ENCODE measurements around the gene AKIRIN2. TPM values are rescaled to one million over a fixed set of nuclear protein-coding genes. Genes with fewer than 3 reads are reported as not detected.

AKIRIN2 gene
- total RNA-seq, 1 donor from 2014 or later: 30.7 TPM

DNA sequence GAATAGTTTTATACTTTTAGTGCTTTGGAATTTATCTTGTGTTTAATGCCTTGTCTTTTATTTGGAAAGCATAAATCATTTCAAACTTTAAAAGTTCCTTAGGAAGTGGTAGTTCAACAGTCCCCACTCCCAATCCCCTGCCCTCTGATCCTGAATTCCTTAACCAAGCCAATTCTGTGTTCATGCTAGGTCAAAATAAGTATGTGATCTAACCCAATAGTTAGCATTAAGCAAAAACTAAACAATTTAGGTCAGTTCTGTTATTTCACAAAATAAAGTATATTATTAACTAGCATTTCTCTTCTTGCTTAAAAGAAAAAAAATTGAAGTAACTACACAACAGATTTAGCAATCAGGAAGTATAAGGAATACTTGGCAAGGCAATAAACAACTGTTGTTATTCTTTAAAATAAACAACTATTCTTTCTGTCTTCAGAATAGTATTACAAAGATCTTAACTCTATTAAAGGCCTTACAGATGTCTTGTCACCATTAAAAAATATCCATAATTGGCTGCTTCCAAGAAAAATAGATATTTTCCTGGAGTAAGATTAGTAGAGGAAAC, 37.0 kb downstream of the AKIRIN2 start:
- intact Hi-C loops (cut with micrococcal nuclease): no loop called here
- no peak for ATAC-seq
- DNase-seq: no peak

DNA sequence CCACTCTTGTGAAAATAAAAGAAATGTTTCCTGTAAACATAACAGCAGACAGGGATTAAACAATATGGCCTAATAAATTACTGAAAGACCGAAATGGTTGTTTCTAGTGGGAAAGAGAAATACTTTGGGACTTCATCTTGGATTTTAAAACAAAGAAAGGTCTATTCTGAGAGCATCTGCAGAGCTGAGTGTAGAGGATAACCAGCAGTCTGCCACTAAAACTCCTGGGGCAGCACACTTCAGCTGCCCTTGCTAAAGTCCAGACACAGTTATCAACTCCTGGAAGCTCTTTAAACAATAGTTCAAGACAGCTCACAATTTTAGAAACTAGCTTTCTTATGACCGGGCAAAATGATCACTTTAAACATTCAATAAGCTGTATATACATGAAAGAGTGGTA, 38.6 kb downstream of the AKIRIN2 start:
- DNase-seq (no peak), ATAC-seq (peak; percentile 58)
- intact Hi-C loops (cut with micrococcal nuclease): no loop called here

DNA sequence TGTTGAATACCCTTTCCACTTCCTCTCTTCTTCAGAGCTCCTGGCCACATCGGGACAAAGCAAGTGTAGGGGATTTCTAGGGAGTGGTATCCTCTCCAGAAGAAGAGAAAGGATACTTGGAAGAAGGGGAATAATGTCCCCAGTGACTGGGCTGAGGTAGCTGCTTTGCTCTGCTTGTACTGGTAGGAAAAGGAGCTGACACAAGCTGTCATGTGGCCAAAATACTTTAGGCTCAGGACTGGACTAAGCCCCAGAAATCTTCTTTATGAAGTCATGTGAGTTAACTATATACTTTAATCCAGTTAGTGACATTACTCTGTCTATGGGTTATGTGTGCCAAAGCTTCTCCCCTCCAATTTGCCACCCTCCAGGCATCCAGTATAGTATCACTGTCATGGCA, 40.5 kb downstream of the AKIRIN2 start:
- intact Hi-C loops (cut with micrococcal nuclease): no loop called here
- ATAC-seq (peak; percentile 44), DNase-seq (no peak)

GRCh38 chr6:87661016-87661415, 41.0 kb downstream of the AKIRIN2 start:
- no peak for ATAC-seq
- DNase-seq: no peak
- intact Hi-C loops (cut with micrococcal nuclease): no loop called here

- peak; percentile 16 for ATAC-seq
- DNase-seq: no peak
These were observed 41.7 kb downstream of the AKIRIN2 start for GRCh38 chr6:87660226-87660911.

GRCh38 chr6:87658516-87658915, 43.5 kb downstream of the AKIRIN2 start:
- ATAC-seq: peak; percentile 59
- DNase-seq: no peak
- intact Hi-C loops (cut with micrococcal nuclease): no loop called here

More at GRCh38 chr6:87660226-87660911, 41.7 kb downstream of the AKIRIN2 start:
- intact Hi-C loops (cut with micrococcal nuclease): no loop called here

- ATAC-seq (no peak), DNase-seq (no peak)
- intact Hi-C loops (cut with micrococcal nuclease): no loop called here
These were observed 45.2 kb downstream of the AKIRIN2 start for GRCh38 chr6:87656857-87657256.

- intact Hi-C loops (cut with micrococcal nuclease): no loop called here
- ATAC-seq (no peak), DNase-seq (no peak)
These were observed 46.2 kb downstream of the AKIRIN2 start for GRCh38 chr6:87655824-87656223.

- intact Hi-C loops (cut with micrococcal nuclease): no loop called here
- no peak for ATAC-seq
- no peak for DNase-seq
These were observed 47.1 kb downstream of the AKIRIN2 start for GRCh38 chr6:87654875-87655454.

GRCh38 chr6:87654122-87654521, 47.9 kb downstream of the AKIRIN2 start:
- no peak for ATAC-seq
- DNase-seq: no peak
- intact Hi-C loops (cut with micrococcal nuclease): no loop called here

- intact Hi-C loops (cut with micrococcal nuclease): no loop called here
- no peak for ATAC-seq
- DNase-seq: no peak
These were observed 48.7 kb downstream of the AKIRIN2 start for GRCh38 chr6:87653074-87653962.

DNA sequence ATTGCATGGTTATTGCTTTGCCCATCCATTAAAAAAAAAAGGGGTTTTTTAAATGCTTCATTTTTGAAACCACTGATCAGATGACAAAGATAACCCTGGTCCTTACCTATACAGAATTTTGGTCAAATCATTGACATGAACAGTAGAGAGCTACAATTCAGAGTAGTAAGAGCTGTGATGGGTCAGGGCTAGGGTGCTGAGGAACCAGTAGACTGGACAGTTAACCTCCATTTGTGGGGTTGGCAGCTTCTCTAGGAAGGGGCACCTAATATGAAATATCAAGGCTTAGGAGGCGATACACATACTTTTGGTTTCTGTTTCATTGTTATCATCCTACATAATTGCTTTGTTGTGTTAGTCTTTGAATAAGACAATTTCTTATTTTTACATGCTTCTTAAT, 57.0 kb downstream of the AKIRIN2 start:
- ATAC-seq (no peak), DNase-seq (no peak)
- intact Hi-C loops (cut with micrococcal nuclease): no loop called here

DNA sequence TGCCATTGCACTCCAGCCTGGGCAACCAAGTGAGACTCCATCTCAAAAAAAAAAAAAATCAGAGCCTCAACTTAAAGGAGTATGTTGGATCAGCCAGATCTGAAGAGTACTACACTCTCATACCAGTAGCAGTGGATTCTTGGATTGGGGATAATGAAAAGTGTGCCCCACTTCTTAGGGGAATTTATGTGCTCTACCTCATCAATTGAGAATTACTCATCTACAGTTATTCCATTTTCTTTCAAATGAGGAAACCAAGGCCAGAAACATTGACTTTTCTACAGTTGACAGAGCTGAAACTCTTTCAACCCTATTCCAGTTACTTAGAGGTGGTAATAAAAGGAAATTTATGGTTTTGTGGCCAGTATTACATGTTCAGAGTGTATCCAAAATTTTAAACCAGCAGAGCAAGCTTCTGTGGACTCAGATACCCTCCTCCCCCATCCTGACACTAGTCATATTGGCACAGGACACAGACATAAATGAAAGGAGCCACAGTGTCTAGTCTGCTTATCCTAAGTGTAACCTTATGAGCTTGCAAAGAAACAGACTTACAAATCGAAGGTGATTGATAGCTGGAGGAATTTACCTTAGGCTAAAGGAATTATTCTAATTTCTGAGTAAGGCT, 60.9 kb downstream of the AKIRIN2 start:
- intact Hi-C loops (cut with micrococcal nuclease): no loop called here
- ATAC-seq (peak; percentile 50), DNase-seq (no peak)

GRCh38 chr6:87639373-87639772, 62.7 kb downstream of the AKIRIN2 start:
- intact Hi-C loops (cut with micrococcal nuclease): no loop called here
- ATAC-seq (no peak), DNase-seq (no peak)

GRCh38 chr6:87637106-87637505, 64.9 kb downstream of the AKIRIN2 start:
- no peak for ATAC-seq
- no peak for DNase-seq
- intact Hi-C loops (cut with micrococcal nuclease): no loop called here

DNA sequence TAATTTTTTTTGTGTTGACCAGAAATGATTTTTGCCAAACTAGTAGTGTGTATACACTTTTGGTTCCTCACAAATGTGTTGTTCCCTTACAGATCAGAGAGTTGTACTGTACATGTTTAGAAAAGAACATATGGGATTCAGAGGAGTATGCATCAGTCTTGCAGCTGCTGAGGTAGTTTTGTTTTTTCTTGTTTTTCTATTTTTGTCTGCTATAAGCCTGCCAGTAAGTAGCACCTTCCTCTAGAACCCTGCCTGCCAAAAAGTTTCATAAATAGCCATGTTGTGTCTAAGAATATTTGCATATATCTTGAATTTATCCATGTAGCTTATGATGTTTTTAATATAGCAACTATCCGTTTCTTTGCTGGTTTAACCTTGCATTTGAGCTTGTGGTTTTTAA, 65.7 kb downstream of the AKIRIN2 start:
- ATAC-seq (peak; percentile 27), DNase-seq (no peak)
- intact Hi-C loops (cut with micrococcal nuclease): no loop called here

GRCh38 chr6:87633851-87634250, 68.2 kb downstream of the AKIRIN2 start:
- no peak for ATAC-seq
- intact Hi-C loops (cut with micrococcal nuclease): no loop called here
- DNase-seq: no peak

- intact Hi-C loops (cut with micrococcal nuclease): no loop called here
- DNase-seq (no peak), ATAC-seq (no peak)
These were observed 71.3 kb downstream of the AKIRIN2 start for GRCh38 chr6:87630746-87631145.

GRCh38 chr6:87628881-87629280, 73.2 kb downstream of the AKIRIN2 start:
- intact Hi-C loops (cut with micrococcal nuclease): no loop called here
- ATAC-seq (no peak), DNase-seq (no peak)

DNA sequence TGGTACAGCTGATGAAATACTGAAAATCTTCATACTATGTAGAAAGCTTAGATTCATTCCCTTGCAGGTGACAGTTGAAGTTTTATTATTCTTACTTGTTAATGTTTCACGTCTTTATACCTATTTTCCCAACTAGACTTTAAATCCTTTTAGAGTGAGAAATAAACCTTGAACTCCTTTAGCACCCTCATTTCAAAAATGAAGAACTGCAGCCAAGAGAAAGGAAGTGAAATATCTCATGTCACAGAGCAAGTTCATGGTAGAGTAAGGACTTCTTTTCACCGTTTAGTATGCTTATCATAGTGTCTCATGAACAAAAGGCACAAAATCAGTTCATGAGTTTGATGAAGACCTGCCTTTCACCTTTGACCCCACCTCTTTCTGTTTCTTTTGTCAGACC, 73.6 kb downstream of the AKIRIN2 start:
- intact Hi-C loops (cut with micrococcal nuclease): no loop called here
- ATAC-seq: no peak

More for the DNA sequence above, 73.6 kb downstream of the AKIRIN2 start:
- DNase-seq: no peak

Data from left ventricle myocardium superior (tissue), 1 donor.